Lower leg skin (tissue), 4 donors: ENCODE data around the gene ASGR1. TPM values are rescaled to one million over a fixed set of nuclear protein-coding genes. Genes with fewer than 3 reads are reported as not detected.

Experiments used
- DNase-seq, 2 donors: peaks; one replicate each; pipeline ENCODE4 v3.0.0-alpha.2; 2019; ENCODE audit warnings: low spot score in 2 of 2
- H3K4me3 ChIP-seq: fragments of 200-600 bp; sonication (generic); 2 replicates; pipeline ENCODE4 v1.5.1; 2017; ENCODE audit warnings: mild to moderate bottlenecking, low read depth; ENCODE audit not compliant: poor library complexity, severe bottlenecking
- CTCF ChIP-seq, 3 donors: fragments of 450-650 bp; IDR thresholded peaks; one replicate each; pipeline ENCODE4 v1.5.1; 2016; ENCODE audit warnings: antibody characterized with exemption in 3 of 3, mild to moderate bottlenecking in 3 of 3, moderate library complexity in 2 of 3
- POLR2A ChIP-seq, 2 donors: fragments of 450-650 bp; IDR thresholded peaks; one replicate each; pipeline ENCODE4 v1.6.1; 2016 to 2017; ENCODE audit warnings: antibody characterized with exemption in 2 of 2, mild to moderate bottlenecking in 1 of 2, moderate library complexity in 1 of 2
- WGBS, 2 donors: methylation state at CpG; one replicate each; pipeline ENCODE4 v1.1.5; 2018; 5-methylcytosine and 5-hydroxymethylcytosine counted together
- intact Hi-C: fragments of 100-400 bp; cut with DNase I; formaldehyde crosslinking; loops from one replicate; pipeline ENCODE4 v1.15.0; 2023; ENCODE audit warnings: low total_unique reads
- total RNA-seq, 4 donors: library from RNA; depleted of rRNA; stranded (reverse); fragments of >200 nt; gene quantifications; one replicate each; pipeline ENCODE4 v1.1.0, GENCODE V29; 2016

The ASGR1 gene
- total RNA-seq, 4 donors from 2014 or later: 1.3 to 6.6 (median 4.2) TPM

- DNase-seq: no peak
- 43 to 48% methylated on average over 10 of the region's 10 CpGs for WGBS, 2 donors
- intact Hi-C loops: no loop called here
- no peak overlapping the region for H3K4me3 ChIP-seq
- TF ChIP-seq CTCF (IDR thresholded peaks at IDR 0.05) (no peak), POLR2A (IDR thresholded peaks at IDR 0.05) (no peak)
Measured at GRCh38 chr17:7141824-7142223, 37.3 kb downstream of the ASGR1 start.

DNA sequence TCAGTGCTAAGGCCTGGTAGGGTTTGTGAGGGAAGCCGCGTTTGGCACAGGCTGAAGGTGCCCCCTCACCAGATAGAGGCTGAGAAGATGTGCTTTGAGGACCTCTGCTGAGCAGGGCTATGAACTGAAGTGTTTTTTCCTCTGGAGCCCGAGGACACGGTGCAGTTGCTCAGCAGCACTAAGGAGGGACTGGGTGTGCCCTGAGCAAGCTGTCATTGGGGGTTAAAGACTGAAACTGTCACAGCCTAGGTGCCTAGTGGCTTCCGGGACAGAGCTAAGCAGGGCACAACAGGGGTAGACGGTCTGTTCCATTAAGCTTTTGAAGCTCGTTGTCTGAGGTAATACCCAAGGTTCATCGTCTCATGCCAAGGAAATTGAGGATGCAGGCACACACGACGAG is 39.8 kb downstream of the ASGR1 start:
- no peak for DNase-seq
- intact Hi-C loops: no loop called here
- TF ChIP-seq CTCF (IDR thresholded peaks at IDR 0.05) (no peak), POLR2A (IDR thresholded peaks at IDR 0.05) (no peak)
- 54 to 60% methylated on average over 10 of the region's 10 CpGs for WGBS, 2 donors
- no peak overlapping the region for H3K4me3 ChIP-seq

GRCh38 chr17:7138800-7139381 is 40.3 kb downstream of the ASGR1 start:
- DNase-seq: no peak
- WGBS, 2 donors: 64% methylated on average over 7 of the region's 7 CpGs
- no peak overlapping the region for H3K4me3 ChIP-seq
- intact Hi-C loops: no loop called here
- TF ChIP-seq CTCF (IDR thresholded peaks at IDR 0.05): no peak
- no peak for TF ChIP-seq POLR2A (IDR thresholded peaks at IDR 0.05)

- intact Hi-C loops: no loop called here
- 28 to 32% methylated on average over 12 to 13 of the region's 13 CpGs for WGBS, 2 donors
- no peak overlapping the region for H3K4me3 ChIP-seq
- TF ChIP-seq POLR2A (IDR thresholded peaks at IDR 0.05) (no peak), CTCF (IDR thresholded peaks at IDR 0.05) (no peak)
- no peak for DNase-seq
Measured at GRCh38 chr17:7137171-7137943, 41.8 kb downstream of the ASGR1 start.

- H3K4me3 ChIP-seq: no peak overlapping the region
- no peak for TF ChIP-seq POLR2A (IDR thresholded peaks at IDR 0.05)
- TF ChIP-seq CTCF (IDR thresholded peaks at IDR 0.05): peak in 1 of 3 donors; percentile 66
- peak; percentile 64 to 95 for DNase-seq
- WGBS, 2 donors: 28% methylated on average over 9 of the region's 9 CpGs
- intact Hi-C loops: no loop called here
Measured at GRCh38 chr17:7136266-7136877, 42.8 kb downstream of the ASGR1 start.
